ENCODE data around the gene SPDYE4.

The SPDYE4 gene

GRCh38 chr17:8792646-8793045, 34.3 kb upstream of the SPDYE4 start:
- Mint-ChIP-seq H3K4me3 (no peak overlapping the region), H3K27ac (no peak overlapping the region), H3K4me1 (ENCODE audit: low read depth) (peaks cover 5% of the 10 kb centered on the region), H3K36me3 (ENCODE audit: low read depth) (no peaks in the 10 kb centered on the region), H3K27me3 (no peaks in the 10 kb centered on the region), H3K9me3 (peaks cover 4% of the 10 kb centered on the region)

GRCh38 chr17:8791910-8792270, 33.5 kb upstream of the SPDYE4 start:
- Mint-ChIP-seq H3K27me3 (no peaks in the 10 kb centered on the region), H3K36me3 (ENCODE audit: low read depth) (no peaks in the 10 kb centered on the region), H3K4me3 (no peak overlapping the region), H3K9me3 (peaks cover 4% of the 10 kb centered on the region), H3K4me1 (ENCODE audit: low read depth) (peaks cover 5% of the 10 kb centered on the region), H3K27ac (no peak overlapping the region)

GRCh38 chr17:8791248-8791909, 33.0 kb upstream of the SPDYE4 start:
- H3K27ac Mint-ChIP-seq = no peak overlapping the region
- H3K9me3 Mint-ChIP-seq = peaks cover 4% of the 10 kb centered on the region
- no peaks in the 10 kb centered on the region for H3K27me3 Mint-ChIP-seq
- H3K36me3 Mint-ChIP-seq (ENCODE audit: low read depth) = no peaks in the 10 kb centered on the region
- H3K4me1 Mint-ChIP-seq (ENCODE audit: low read depth) = peaks cover 5% of the 10 kb centered on the region
- no peak overlapping the region for H3K4me3 Mint-ChIP-seq

- H3K4me1 Mint-ChIP-seq (ENCODE audit: low read depth) = peaks cover 5% of the 10 kb centered on the region
- H3K27ac Mint-ChIP-seq = no peak overlapping the region
Measured at GRCh38 chr17:8789743-8790142, 31.4 kb upstream of the SPDYE4 start.

GRCh38 chr17:8788998-8789397, 30.7 kb upstream of the SPDYE4 start:
- H3K9me3 Mint-ChIP-seq = peaks cover 4% of the 10 kb centered on the region
- no peak overlapping the region for H3K27ac Mint-ChIP-seq
- H3K36me3 Mint-ChIP-seq (ENCODE audit: low read depth) = no peaks in the 10 kb centered on the region
- H3K27me3 Mint-ChIP-seq = no peaks in the 10 kb centered on the region
- H3K4me1 Mint-ChIP-seq (ENCODE audit: low read depth) = peaks cover 5% of the 10 kb centered on the region
- H3K4me3 Mint-ChIP-seq = no peak overlapping the region

More at GRCh38 chr17:8789743-8790142, 31.4 kb upstream of the SPDYE4 start:
- no peaks in the 10 kb centered on the region for H3K36me3 Mint-ChIP-seq (ENCODE audit: low read depth)
- no peak overlapping the region for H3K4me3 Mint-ChIP-seq
- peaks cover 4% of the 10 kb centered on the region for H3K9me3 Mint-ChIP-seq
- H3K27me3 Mint-ChIP-seq = no peaks in the 10 kb centered on the region

GRCh38 chr17:8785547-8786413, 27.4 kb upstream of the SPDYE4 start:
- Mint-ChIP-seq H3K36me3 (ENCODE audit: low read depth) (no peaks in the 10 kb centered on the region), H3K27me3 (no peaks in the 10 kb centered on the region), H3K9me3 (no peaks in the 10 kb centered on the region), H3K4me3 (no peak overlapping the region), H3K4me1 (ENCODE audit: low read depth) (peaks cover 7% of the 10 kb centered on the region), H3K27ac (no peak overlapping the region)

GRCh38 chr17:8782176-8782575, 23.8 kb upstream of the SPDYE4 start:
- Mint-ChIP-seq H3K27me3 (peaks cover 5% of the 10 kb centered on the region), H3K4me3 (no peak overlapping the region), H3K9me3 (no peaks in the 10 kb centered on the region), H3K4me1 (ENCODE audit: low read depth) (peaks cover 7% of the 10 kb centered on the region), H3K27ac (no peak overlapping the region), H3K36me3 (ENCODE audit: low read depth) (no peaks in the 10 kb centered on the region)

- no peak overlapping the region for H3K4me3 Mint-ChIP-seq
- H3K4me1 Mint-ChIP-seq (ENCODE audit: low read depth) = peaks cover 7% of the 10 kb centered on the region
- H3K9me3 Mint-ChIP-seq = no peaks in the 10 kb centered on the region
- H3K27me3 Mint-ChIP-seq = peaks cover 9% of the 10 kb centered on the region
- no peak overlapping the region for H3K27ac Mint-ChIP-seq
- no peaks in the 10 kb centered on the region for H3K36me3 Mint-ChIP-seq (ENCODE audit: low read depth)
Measured at GRCh38 chr17:8781776-8782175, 23.4 kb upstream of the SPDYE4 start.

- Mint-ChIP-seq H3K27ac (no peak overlapping the region), H3K4me1 (ENCODE audit: low read depth) (peaks cover 5% of the 10 kb centered on the region), H3K9me3 (peaks cover 13% of the 10 kb centered on the region), H3K36me3 (ENCODE audit: low read depth) (no peaks in the 10 kb centered on the region), H3K4me3 (no peak overlapping the region), H3K27me3 (peaks cover 26% of the 10 kb centered on the region)
Measured at GRCh38 chr17:8776881-8777280, 18.5 kb upstream of the SPDYE4 start.

GRCh38 chr17:8776248-8776647, 17.9 kb upstream of the SPDYE4 start:
- H3K4me3 Mint-ChIP-seq = no peak overlapping the region
- no peaks in the 10 kb centered on the region for H3K4me1 Mint-ChIP-seq (ENCODE audit: low read depth)
- no peak overlapping the region for H3K27ac Mint-ChIP-seq
- H3K9me3 Mint-ChIP-seq = peaks cover 13% of the 10 kb centered on the region
- peaks cover 26% of the 10 kb centered on the region for H3K27me3 Mint-ChIP-seq
- H3K36me3 Mint-ChIP-seq (ENCODE audit: low read depth) = no peaks in the 10 kb centered on the region

GRCh38 chr17:8766731-8767130, 8.4 kb upstream of the SPDYE4 start:
- H3K27ac Mint-ChIP-seq = no peak overlapping the region
- H3K36me3 Mint-ChIP-seq (ENCODE audit: low read depth) = no peaks in the 10 kb centered on the region
- no peaks in the 10 kb centered on the region for H3K9me3 Mint-ChIP-seq
- peaks cover 7% of the 10 kb centered on the region for H3K27me3 Mint-ChIP-seq
- H3K4me1 Mint-ChIP-seq (ENCODE audit: low read depth) = no peaks in the 10 kb centered on the region
- no peak overlapping the region for H3K4me3 Mint-ChIP-seq

GRCh38 chr17:8762012-8762411, 3.7 kb upstream of the SPDYE4 start:
- no peaks in the 10 kb centered on the region for H3K4me1 Mint-ChIP-seq (ENCODE audit: low read depth)
- H3K27ac Mint-ChIP-seq = no peak overlapping the region
- H3K27me3 Mint-ChIP-seq = peaks cover 4% of the 10 kb centered on the region
- H3K9me3 Mint-ChIP-seq = no peaks in the 10 kb centered on the region
- no peak overlapping the region for H3K4me3 Mint-ChIP-seq
- H3K36me3 Mint-ChIP-seq (ENCODE audit: low read depth) = no peaks in the 10 kb centered on the region

GRCh38 chr17:8757189-8757588, 1.2 kb downstream of the SPDYE4 start:
- no peaks in the 10 kb centered on the region for H3K9me3 Mint-ChIP-seq
- no peak overlapping the region for H3K4me3 Mint-ChIP-seq
- no peaks in the 10 kb centered on the region for H3K4me1 Mint-ChIP-seq (ENCODE audit: low read depth)
- no peaks in the 10 kb centered on the region for H3K36me3 Mint-ChIP-seq (ENCODE audit: low read depth)
- no peaks in the 10 kb centered on the region for H3K27me3 Mint-ChIP-seq
- no peak overlapping the region for H3K27ac Mint-ChIP-seq

GRCh38 chr17:8755590-8756255, 2.6 kb downstream of the SPDYE4 start:
- no peaks in the 10 kb centered on the region for H3K36me3 Mint-ChIP-seq (ENCODE audit: low read depth)
- H3K27me3 Mint-ChIP-seq = no peaks in the 10 kb centered on the region
- no peak overlapping the region for H3K27ac Mint-ChIP-seq
- H3K9me3 Mint-ChIP-seq = no peaks in the 10 kb centered on the region
- no peak overlapping the region for H3K4me3 Mint-ChIP-seq
- H3K4me1 Mint-ChIP-seq (ENCODE audit: low read depth) = no peaks in the 10 kb centered on the region

- H3K27me3 Mint-ChIP-seq = no peaks in the 10 kb centered on the region
- H3K36me3 Mint-ChIP-seq (ENCODE audit: low read depth) = no peaks in the 10 kb centered on the region
- no peak overlapping the region for H3K27ac Mint-ChIP-seq
- H3K9me3 Mint-ChIP-seq = no peaks in the 10 kb centered on the region
- H3K4me3 Mint-ChIP-seq = no peak overlapping the region
- H3K4me1 Mint-ChIP-seq (ENCODE audit: low read depth) = no peaks in the 10 kb centered on the region
Measured at GRCh38 chr17:8754890-8755289, 3.5 kb downstream of the SPDYE4 start.

All from stimulated activated naive CD8-positive, alpha-beta T cell treated with anti-CD3 and anti-CD28 coated beads, Interleukin-15, Interleukin-2, amounts not matched to agents 100 ng/mL and 50 ng/mL, for 24 hours (primary cell).